Loucy (cell line): ENCODE data around the gene MAPKAP1.

Experiments
- H2AFZ ChIP-seq: fragments of 200-600 bp; sonication (generic); 2 replicates; pipeline ENCODE4 v1.6.0; 2016; ENCODE audit warnings: antibody characterized with exemption, mild to moderate bottlenecking, low read length, moderate library complexity
- H3F3A ChIP-seq: fragments of 200-600 bp; 2 replicates; pipeline ENCODE4 v1.6.0; 2016; ENCODE audit warnings: antibody characterized with exemption, low read depth, mild to moderate bottlenecking
- H3K27me3 ChIP-seq: fragments of 200-600 bp; sonication (generic); 2 replicates; pipeline ENCODE4 v1.6.1; 2014; ENCODE audit warnings: low read length, mild to moderate bottlenecking; ENCODE audit not compliant: insufficient read depth, poor library complexity, severe bottlenecking
- H3K36me3 ChIP-seq: fragments of 200-600 bp; sonication (generic); 2 replicates; pipeline ENCODE4 v1.6.1; 2016; ENCODE audit warnings: low read length; ENCODE audit not compliant: insufficient read depth
- H3K4me1 ChIP-seq: fragments of 200-600 bp; sonication (generic); 2 replicates; pipeline ENCODE4 v1.5.1; 2014; ENCODE audit warnings: low read length, mild to moderate bottlenecking; ENCODE audit not compliant: insufficient read depth, poor library complexity, severe bottlenecking
- H3K4me2 ChIP-seq: fragments of 200-600 bp; sonication (generic); 2 replicates; pipeline ENCODE4 v1.6.0; 2014; ENCODE audit warnings: antibody characterized with exemption, low read length, low read depth, mild to moderate bottlenecking; ENCODE audit not compliant: poor library complexity, severe bottlenecking
- H3K4me3 ChIP-seq: fragments of 200-600 bp; sonication (generic); 2 replicates; pipeline ENCODE4 v1.5.1; 2014; ENCODE audit warnings: low read length, mild to moderate bottlenecking, mixed read lengths; ENCODE audit not compliant: poor library complexity, severe bottlenecking
- H3K79me2 ChIP-seq: fragments of 200-600 bp; sonication (generic); 2 replicates; pipeline ENCODE4 v1.6.1; 2014; ENCODE audit warnings: low read length; ENCODE audit not compliant: insufficient read depth
- H3K9ac ChIP-seq: fragments of 200-600 bp; sonication (generic); 2 replicates; pipeline ENCODE4 v1.6.0; 2014; ENCODE audit warnings: mild to moderate bottlenecking, low read depth, low read length, moderate library complexity; ENCODE audit not compliant: poor library complexity, severe bottlenecking
- H3K9me2 ChIP-seq: fragments of 200-600 bp; sonication (generic); replicated peaks from 2 replicates; pipeline ENCODE4 v1.6.1; 2016; ENCODE audit warnings: low read depth, low read length, mixed read lengths
- H3K9me3 ChIP-seq: fragments of 200-600 bp; sonication (generic); 2 replicates; pipeline ENCODE4 v1.6.1; 2014; ENCODE audit warnings: mild to moderate bottlenecking, antibody characterized with exemption, low read length, low read depth; ENCODE audit not compliant: insufficient read depth
- H4K20me1 ChIP-seq: fragments of 200-600 bp; sonication (generic); 2 replicates; pipeline ENCODE4 v1.6.0; 2014; ENCODE audit warnings: antibody characterized with exemption, low read length, mild to moderate bottlenecking; ENCODE audit not compliant: insufficient read depth, poor library complexity, severe bottlenecking
- CTCF ChIP-seq: fragments of 200-600 bp; sonication (generic); conservative IDR thresholded peaks from 2 replicates; pipeline ENCODE4 v1.5.1; 2014; ENCODE audit warnings: mild to moderate bottlenecking, antibody characterized with exemption, low read length
- EZH2phosphoT487 ChIP-seq: fragments of 200-600 bp; IDR thresholded peaks from 2 replicates; pipeline ENCODE4 v1.6.1; 2018; ENCODE audit warnings: antibody characterized with exemption, mild to moderate bottlenecking, moderate library complexity, borderline replicate concordance

Gene MAPKAP1

DNA sequence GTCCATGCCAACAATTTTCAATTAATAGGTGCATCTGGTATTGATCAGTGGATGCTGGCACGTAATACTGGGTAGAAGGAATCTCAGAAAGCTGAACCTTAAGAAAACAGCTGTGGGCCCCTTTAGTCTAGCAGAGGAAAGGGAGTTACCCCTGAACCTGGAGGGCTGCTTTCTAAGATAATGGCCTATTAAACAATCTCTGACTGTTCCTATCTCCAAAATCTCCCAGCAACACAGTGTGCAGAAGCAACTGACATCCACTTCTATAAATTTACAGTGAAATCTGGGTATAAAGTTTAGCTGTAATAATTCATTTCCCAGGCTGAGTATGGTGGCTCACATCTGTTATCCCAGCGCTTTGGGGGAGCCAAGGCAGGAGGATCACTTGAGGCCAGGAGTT is 198.8 kb downstream of the MAPKAP1 start:
- Histone ChIP-seq H3K9me3 (no peaks in the 10 kb centered on the region), H4K20me1 (no peaks in the 10 kb centered on the region), H3K4me1 (peaks cover 6% of the 10 kb centered on the region), H3K9ac (no peak overlapping the region), H3K4me3 (no peak overlapping the region), H3K36me3 (no peaks in the 10 kb centered on the region), H3K79me2 (no peaks in the 10 kb centered on the region), H3F3A (no peaks in the 10 kb centered on the region), H3K4me2 (no peak overlapping the region), H2AFZ (no peak overlapping the region), H3K27me3 (no peaks in the 10 kb centered on the region), H3K9me2 (no peaks in the 10 kb centered on the region)
- TF ChIP-seq CTCF (no peak), EZH2phosphoT487 (no peak)

DNA sequence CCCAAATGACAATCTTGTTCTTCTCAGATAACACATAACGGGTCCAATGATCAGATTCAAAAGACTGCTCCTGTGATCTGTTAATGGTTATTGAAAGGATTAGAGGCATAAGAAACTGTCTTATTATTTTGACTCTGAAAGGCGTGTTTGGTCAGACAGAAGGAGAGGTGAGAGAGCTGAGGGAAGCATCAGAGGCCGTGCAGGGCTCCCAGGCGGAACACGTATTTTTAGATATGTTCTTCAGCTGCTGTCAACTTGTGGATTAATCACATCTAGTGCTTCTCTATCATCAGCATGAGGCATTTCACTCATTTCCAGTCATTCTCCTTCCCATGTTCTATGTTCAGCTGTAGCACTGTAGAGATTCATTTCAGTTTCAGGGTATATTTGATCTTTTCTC is 199.8 kb downstream of the MAPKAP1 start:
- no peak for TF ChIP-seq CTCF
- TF ChIP-seq EZH2phosphoT487: no peak
- no peaks in the 10 kb centered on the region for H3K9me3 ChIP-seq
- H4K20me1 ChIP-seq: no peaks in the 10 kb centered on the region
- H3K9ac ChIP-seq: no peak overlapping the region
- H3K4me2 ChIP-seq: no peak overlapping the region
- H3K36me3 ChIP-seq: no peaks in the 10 kb centered on the region
- H3K79me2 ChIP-seq: no peaks in the 10 kb centered on the region
- H3K9me2 ChIP-seq: no peaks in the 10 kb centered on the region
- H3F3A ChIP-seq: no peaks in the 10 kb centered on the region
- no peaks in the 10 kb centered on the region for H3K27me3 ChIP-seq
- peaks cover 6% of the 10 kb centered on the region for H3K4me1 ChIP-seq
- H2AFZ ChIP-seq: no peak overlapping the region
- H3K4me3 ChIP-seq: no peak overlapping the region

GRCh38 chr9:125505988-125506438 is 201.0 kb downstream of the MAPKAP1 start:
- no peak overlapping the region for H2AFZ ChIP-seq

More at GRCh38 chr9:125505988-125506438, 201.0 kb downstream of the MAPKAP1 start:
- no peak overlapping the region for H3K9ac ChIP-seq
- H3K4me1 ChIP-seq: peaks cover 6% of the 10 kb centered on the region
- H3K79me2 ChIP-seq: no peaks in the 10 kb centered on the region
- no peaks in the 10 kb centered on the region for H3F3A ChIP-seq
- H4K20me1 ChIP-seq: no peaks in the 10 kb centered on the region
- no peak overlapping the region for H3K4me2 ChIP-seq
- H3K36me3 ChIP-seq: peaks cover 3% of the 10 kb centered on the region; the same call in 1 of the 2 replicates
- no peak overlapping the region for H3K4me3 ChIP-seq
- no peaks in the 10 kb centered on the region for H3K27me3 ChIP-seq
- no peaks in the 10 kb centered on the region for H3K9me2 ChIP-seq
- TF ChIP-seq CTCF (no peak), EZH2phosphoT487 (no peak)
- H3K9me3 ChIP-seq: 0 out of 2 replicates have a peak, but pooled peaks cover 3% of the 10 kb centered on the region
